Keratinocyte (primary cell): ENCODE data around the gene SEC16A. TPM values are rescaled to one million over a fixed set of nuclear protein-coding genes. Genes with fewer than 3 reads are reported as not detected.
A peak's percentile ranks its signal among the peaks of the same experiment; 100 is the strongest.

Experiments
- DNase-seq: peaks from one replicate; pipeline ENCODE4 v3.0.0-alpha.2; 2011; ENCODE audit warnings: low read depth, missing footprints, low spot score
- FAIRE-seq: peaks from 2 replicates; lab custom pipeline; 2011; peaks lifted over from hg19 to GRCh38; lab: Jason Lieb, UNC
- H2AFZ ChIP-seq: 2 replicates; pipeline ENCODE4 v1.6.0; 2012; ENCODE audit warnings: low read length, control low read depth, inconsistent platforms; ENCODE audit not compliant: control insufficient read depth
- H3K27ac ChIP-seq: 2 replicates; pipeline ENCODE4 v1.5.1; 2011; ENCODE audit warnings: low read length; ENCODE audit not compliant: control insufficient read depth, insufficient read depth
- H3K27me3 ChIP-seq: 3 replicates; pipeline ENCODE4 v1.6.0; 2011; ENCODE audit warnings: low read length; ENCODE audit not compliant: control insufficient read depth, insufficient read depth; ENCODE audit errors: extremely low read depth
- H3K36me3 ChIP-seq, 2 experiments: 2 replicates in 1 of 2; 3 replicates in 1 of 2; pipeline ENCODE4 v1.5.1; 2011; ENCODE audit warnings: low read length in 2 of 2, mild to moderate bottlenecking in 1 of 2; ENCODE audit not compliant: control insufficient read depth in 2 of 2, insufficient read depth in 2 of 2; ENCODE audit errors: extremely low read depth in 1 of 2
- H3K4me1 ChIP-seq: 3 replicates; pipeline ENCODE4 v1.5.1; 2011; ENCODE audit warnings: low read length; ENCODE audit not compliant: control insufficient read depth, insufficient read depth; ENCODE audit errors: extremely low read depth
- H3K4me2 ChIP-seq: 3 replicates; pipeline ENCODE4 v1.6.0; 2011; ENCODE audit warnings: low read depth, low read length; ENCODE audit not compliant: control insufficient read depth, insufficient read depth; ENCODE audit errors: extremely low read depth
- H3K4me3 ChIP-seq, 3 experiments: fragments of 200-600 bp in 1 of 3; sonication (generic) in 1 of 3; 2 replicates in 2 of 3; 3 replicates in 1 of 3; pipeline ENCODE4 v1.5.1; 2011 to 2016; ENCODE audit warnings: low read length in 3 of 3, mild to moderate bottlenecking in 3 of 3, control low read depth in 2 of 3, inconsistent platforms in 1 of 3, low read depth in 1 of 3, mixed read lengths in 1 of 3, mixed run types in 1 of 3, moderate library complexity in 1 of 3; ENCODE audit not compliant: control insufficient read depth in 2 of 3, insufficient read depth in 2 of 3; ENCODE audit errors: extremely low read depth in 1 of 3
- H3K79me2 ChIP-seq: 2 replicates; pipeline ENCODE4 v1.6.0; 2012; ENCODE audit warnings: low read length; ENCODE audit not compliant: control insufficient read depth, insufficient read depth
- H3K9ac ChIP-seq: 3 replicates; pipeline ENCODE4 v1.6.0; 2011; ENCODE audit warnings: low read length; ENCODE audit not compliant: control insufficient read depth, insufficient read depth; ENCODE audit errors: extremely low read depth
- H3K9me1 ChIP-seq: 3 replicates; pipeline ENCODE4 v1.6.0; 2011; ENCODE audit warnings: low read length; ENCODE audit not compliant: control insufficient read depth, insufficient read depth; ENCODE audit errors: extremely low read depth
- H3K9me3 ChIP-seq: 2 replicates; pipeline ENCODE4 v1.5.1; 2012; ENCODE audit warnings: low read depth, low read length; ENCODE audit not compliant: control insufficient read depth
- H4K20me1 ChIP-seq: 3 replicates; pipeline ENCODE4 v1.6.0; 2011; ENCODE audit warnings: low read length; ENCODE audit not compliant: control insufficient read depth, insufficient read depth; ENCODE audit errors: extremely low read depth
- CTCF ChIP-seq, 3 experiments: IDR thresholded peaks in 1 of 3; conservative IDR thresholded peaks in 1 of 3; optimal IDR thresholded peaks in 1 of 3; 2 replicates in 2 of 3; 3 replicates in 1 of 3; pipeline versions ENCODE3 to v1.5.1; 2011; ENCODE audit warnings: low read length in 3 of 3, mild to moderate bottlenecking in 3 of 3, moderate library complexity in 2 of 3, control low read depth in 1 of 3, inconsistent platforms in 1 of 3; ENCODE audit not compliant: insufficient read depth in 2 of 3; ENCODE audit errors: extremely low read depth in 1 of 3
- EZH2 ChIP-seq: IDR thresholded peaks from one replicate; pipeline ENCODE4 v1.6.1; 2012; ENCODE audit warnings: inconsistent platforms, mild to moderate bottlenecking, low read length, moderate library complexity
- dilution Hi-C: fragments of 300-500 bp; cut with MboI; formaldehyde crosslinking; loops from one replicate; pipeline ENCODE4 v1.7.0; 2020; ENCODE audit warnings: low sequenced_read_pairs; ENCODE audit not compliant: extremely low pct_ligation_motif_present
- polyA plus RNA-seq, 5 experiments: library from polyadenylated mRNA; depleted of rRNA in 3 of 5; stranded (reverse) in 3 of 5; stranded (forward) in 1 of 5; unstranded in 1 of 5; fragments of >200 nt; gene quantifications; 1 replicate in 1 of 5; 2 replicates in 3 of 5; 3 replicates in 1 of 5; pipeline versions ENCODE4 v1.2.1 to v1.2.3, GENCODE V29; 2011 to 2012; ENCODE audit warnings: missing spikeins in 2 of 5, low read depth in 1 of 5, low replicate concordance in 1 of 5

The SEC16A gene
- polyA plus RNA-seq, 1 donor (not counting 4 experiments of a cell fraction or from before 2014, with no cell fraction given) = 15.8 TPM

GRCh38 chr9:136481558-136481957 is 1.3 kb downstream of the SEC16A start:
- Histone ChIP-seq H3K27me3 (no peaks in the 10 kb centered on the region), H3K9ac (peak overlapping the region; percentile 97), H3K9me3 (no peaks in the 10 kb centered on the region), H3K4me1 (peaks cover 17% of the 10 kb centered on the region), H3K79me2 (peaks cover 59% of the 10 kb centered on the region), H3K4me2 (peak overlapping the region; percentile 95), H4K20me1 (peaks cover 20% of the 10 kb centered on the region), H2AFZ (no peak overlapping the region), H3K4me3 (peak overlapping the region; percentile 73 to 92 (median 83)), H3K36me3 (peaks cover 13 to 19% of the 10 kb centered on the region in 2 experiments), H3K9me1 (no peaks in the 10 kb centered on the region), H3K27ac (peak overlapping the region; percentile 96)
- FAIRE-seq = no peak
- no peak for TF ChIP-seq CTCF (optimal IDR thresholded peaks at IDR 0.05 in 1 of 3, IDR thresholded peaks at IDR 0.05 in 1 of 3, conservative IDR thresholded peaks at IDR 0.05 in 1 of 3; ENCODE audit: extremely low read depth in 1 of 3, insufficient read depth in 2 of 3, low read length in 3 of 3)
- no peak for TF ChIP-seq EZH2
- DNase-seq = no peak
- dilution Hi-C loops = no loop called here

- H4K20me1 ChIP-seq = peaks cover 34% of the 10 kb centered on the region
- peaks cover 41 to 63% of the 10 kb centered on the region in 2 experiments for H3K36me3 ChIP-seq
- dilution Hi-C loops = no loop called here
Measured at GRCh38 chr9:136476369-136477150, 6.3 kb downstream of the SEC16A start.

More at GRCh38 chr9:136476369-136477150, 6.3 kb downstream of the SEC16A start:
- no peak for TF ChIP-seq CTCF (optimal IDR thresholded peaks at IDR 0.05 in 1 of 3, IDR thresholded peaks at IDR 0.05 in 1 of 3, conservative IDR thresholded peaks at IDR 0.05 in 1 of 3; ENCODE audit: extremely low read depth in 1 of 3, insufficient read depth in 2 of 3, low read length in 3 of 3)
- TF ChIP-seq EZH2 = no peak
- DNase-seq (no peak), FAIRE-seq (no peak)
- no peaks in the 10 kb centered on the region for H3K9me3 ChIP-seq
- H3K4me2 ChIP-seq = no peak overlapping the region
- no peak overlapping the region for H3K4me3 ChIP-seq
- H3K4me1 ChIP-seq = peaks cover 3% of the 10 kb centered on the region
- no peak overlapping the region for H2AFZ ChIP-seq
- H3K9me1 ChIP-seq = no peaks in the 10 kb centered on the region
- no peak overlapping the region for H3K9ac ChIP-seq
- H3K27ac ChIP-seq = no peak overlapping the region
- H3K79me2 ChIP-seq = peaks cover 92% of the 10 kb centered on the region
- H3K27me3 ChIP-seq = no peaks in the 10 kb centered on the region
